ENCODE results near the gene HINT2. TPM values are rescaled to one million over a fixed set of nuclear protein-coding genes. Genes with fewer than 3 reads are reported as not detected.

Gene HINT2
- total and polyA plus RNA-seq, 2 experiments from 2014 or later, result 30.6 to 50.7 TPM

- H3K9ac ChIP-seq, result no peak overlapping the region
- H2AFZ ChIP-seq, result no peak overlapping the region; the same call in 1 of the 2 replicates
- no peaks in the 10 kb centered on the region for H3K36me3 ChIP-seq (ENCODE audit: low read depth)
- H3K4me3 ChIP-seq, result no peak overlapping the region
- no peaks in the 10 kb centered on the region for H3K79me2 ChIP-seq (ENCODE audit: insufficient read depth)
- in situ Hi-C loops (cut with MboI), result no loop called here
- H3K9me3 ChIP-seq (ENCODE audit: low read depth), result no peaks in the 10 kb centered on the region
- no peaks in the 10 kb centered on the region for H3K27me3 ChIP-seq (replicated peaks; ENCODE audit: insufficient read depth)
- H3K9me2 ChIP-seq (ENCODE audit: insufficient read depth), result no peaks in the 10 kb centered on the region
- no peak for TF ChIP-seq EZH2phosphoT487 (IDR thresholded peaks at IDR 0.05; ENCODE audit: insufficient read depth, low read depth)
- TF ChIP-seq EZH2 (IDR thresholded peaks at IDR 0.05; ENCODE audit: insufficient read depth, poor library complexity, severe bottlenecking), result no peak
- DNase-seq, result peak; percentile 93
- no peaks in the 10 kb centered on the region for H4K20me1 ChIP-seq (ENCODE audit: insufficient read depth)
- H3K4me2 ChIP-seq (ENCODE audit: unreplicated experiment), result no peak overlapping the region
- H3K27ac ChIP-seq, result no peak overlapping the region
- peaks cover 13% of the 10 kb centered on the region for H3F3A ChIP-seq (ENCODE audit: insufficient read depth)
- peaks cover 12% of the 10 kb centered on the region for H3K4me1 ChIP-seq (ENCODE audit: insufficient read depth)
These were observed 5.2 kb upstream of the HINT2 start for GRCh38 chr9:35820076-35820475.

GRCh38 chr9:35818341-35818740, 3.5 kb upstream of the HINT2 start:
- 68 to 75% methylated on average over 3 of the region's 3 CpGs for WGBS, 2 experiments (ENCODE audit: low coverage in 1 of 2, low lambda C conversion rate in 2 of 2, missing lambda C conversion rate in 2 of 2)
- TF ChIP-seq EZH2 (IDR thresholded peaks at IDR 0.05; ENCODE audit: insufficient read depth, poor library complexity, severe bottlenecking), result no peak
- TF ChIP-seq EZH2phosphoT487 (IDR thresholded peaks at IDR 0.05; ENCODE audit: insufficient read depth, low read depth), result no peak
- Histone ChIP-seq H3K4me2 (ENCODE audit: unreplicated experiment) (no peak overlapping the region), H3F3A (ENCODE audit: insufficient read depth) (peaks cover 23% of the 10 kb centered on the region), H2AFZ (no peak overlapping the region), H3K27ac (no peak overlapping the region), H4K20me1 (ENCODE audit: insufficient read depth) (no peaks in the 10 kb centered on the region), H3K9me3 (ENCODE audit: low read depth) (no peaks in the 10 kb centered on the region), H3K79me2 (ENCODE audit: insufficient read depth) (no peaks in the 10 kb centered on the region), H3K27me3 (replicated peaks; ENCODE audit: insufficient read depth) (no peaks in the 10 kb centered on the region), H3K4me1 (ENCODE audit: insufficient read depth) (peaks cover 17% of the 10 kb centered on the region), H3K9ac (no peak overlapping the region), H3K4me3 (no peak overlapping the region), H3K36me3 (ENCODE audit: low read depth) (no peaks in the 10 kb centered on the region), H3K9me2 (ENCODE audit: insufficient read depth) (no peaks in the 10 kb centered on the region)
- no peak for DNase-seq
- in situ Hi-C loops (cut with MboI), result no loop called here

- Histone ChIP-seq H3K9ac (no peak overlapping the region), H3K79me2 (ENCODE audit: insufficient read depth) (no peaks in the 10 kb centered on the region), H3F3A (ENCODE audit: insufficient read depth) (peaks cover 23% of the 10 kb centered on the region), H3K9me3 (ENCODE audit: low read depth) (no peaks in the 10 kb centered on the region), H2AFZ (no peak overlapping the region), H3K4me3 (no peak overlapping the region), H3K4me1 (ENCODE audit: insufficient read depth) (peaks cover 17% of the 10 kb centered on the region), H3K27me3 (replicated peaks; ENCODE audit: insufficient read depth) (no peaks in the 10 kb centered on the region), H3K4me2 (ENCODE audit: unreplicated experiment) (no peak overlapping the region), H3K9me2 (ENCODE audit: insufficient read depth) (no peaks in the 10 kb centered on the region), H3K36me3 (ENCODE audit: low read depth) (no peaks in the 10 kb centered on the region), H4K20me1 (ENCODE audit: insufficient read depth) (no peaks in the 10 kb centered on the region), H3K27ac (no peak overlapping the region)
- 30 to 40% methylated on average over 1 of the region's 1 CpG for WGBS, 2 experiments (ENCODE audit: low coverage in 1 of 2, low lambda C conversion rate in 2 of 2, missing lambda C conversion rate in 2 of 2)
- TF ChIP-seq EZH2phosphoT487 (IDR thresholded peaks at IDR 0.05; ENCODE audit: insufficient read depth, low read depth) (no peak), EZH2 (IDR thresholded peaks at IDR 0.05; ENCODE audit: insufficient read depth, poor library complexity, severe bottlenecking) (no peak)
- in situ Hi-C loops (cut with MboI), result no loop called here
- no peak for DNase-seq
These were observed 1.9 kb upstream of the HINT2 start for GRCh38 chr9:35816708-35817107.

- Histone ChIP-seq H2AFZ (peak overlapping the region; percentile 88), H3K36me3 (ENCODE audit: low read depth) (no peaks in the 10 kb centered on the region), H3K27me3 (replicated peaks; ENCODE audit: insufficient read depth) (no peaks in the 10 kb centered on the region), H3F3A (ENCODE audit: insufficient read depth) (peaks cover 14% of the 10 kb centered on the region; the same call in 1 of the 2 replicates), H3K27ac (peak overlapping the region; percentile 78), H3K9me3 (ENCODE audit: low read depth) (no peaks in the 10 kb centered on the region), H3K79me2 (ENCODE audit: insufficient read depth) (no peaks in the 10 kb centered on the region), H3K9me2 (ENCODE audit: insufficient read depth) (no peaks in the 10 kb centered on the region), H3K4me1 (ENCODE audit: insufficient read depth) (peaks cover 7% of the 10 kb centered on the region), H3K9ac (peak overlapping the region; percentile 87), H3K4me2 (ENCODE audit: unreplicated experiment) (peak overlapping the region; percentile 82), H3K4me3 (peak overlapping the region; percentile 81), H4K20me1 (ENCODE audit: insufficient read depth) (no peaks in the 10 kb centered on the region)
- peak; percentile 86 for DNase-seq
- TF ChIP-seq EZH2phosphoT487 (IDR thresholded peaks at IDR 0.05; ENCODE audit: insufficient read depth, low read depth) (no peak), EZH2 (IDR thresholded peaks at IDR 0.05; ENCODE audit: insufficient read depth, poor library complexity, severe bottlenecking) (no peak)
- in situ Hi-C loops (cut with MboI), result no loop called here
- 5% methylated on average over 15 to 20 of the region's 29 CpGs for WGBS, 2 experiments (ENCODE audit: low coverage in 1 of 2, low lambda C conversion rate in 2 of 2, missing lambda C conversion rate in 2 of 2)
These were observed 569 bp downstream of the HINT2 start for GRCh38 chr9:35814106-35814840.
